ENCODE data around the gene NAGPA.

Gene NAGPA

DNA sequence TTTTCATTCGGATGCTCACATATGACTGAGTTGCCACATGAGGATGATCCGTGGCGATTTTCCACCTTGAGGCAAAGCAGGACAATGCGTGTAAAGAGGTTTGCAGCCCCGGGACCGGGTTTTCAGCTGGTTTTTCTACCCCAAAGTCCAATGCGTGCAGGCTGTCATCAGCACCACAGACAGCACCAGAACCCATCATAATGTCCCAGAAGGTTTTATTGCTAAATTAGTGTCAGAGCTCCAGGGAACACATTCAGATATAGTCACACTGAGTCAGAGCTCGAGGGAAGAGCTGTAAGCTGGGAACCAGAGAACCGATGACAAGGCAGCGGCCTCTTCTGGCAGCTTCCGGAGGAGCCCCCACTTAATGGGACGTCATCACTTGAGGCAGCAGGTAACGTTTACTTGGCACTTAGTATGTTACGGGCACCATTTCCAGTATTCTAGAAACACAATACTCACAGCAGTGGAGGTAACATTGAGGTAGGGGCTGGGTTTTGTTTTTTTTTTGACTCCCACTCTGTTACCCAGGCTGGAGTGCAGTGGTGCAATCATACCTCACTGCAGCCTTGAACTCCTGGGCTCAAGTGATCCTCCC, 8.9 kb upstream of the NAGPA start:
- no peaks in the 10 kb centered on the region for H3K9me2 ChIP-seq (ENCODE audit: low read depth, low read length)
- no peak for TF ChIP-seq EZH2 (IDR thresholded peaks at IDR 0.05; ENCODE audit: borderline replicate concordance, low read length)
- TF ChIP-seq, protein P1, sequence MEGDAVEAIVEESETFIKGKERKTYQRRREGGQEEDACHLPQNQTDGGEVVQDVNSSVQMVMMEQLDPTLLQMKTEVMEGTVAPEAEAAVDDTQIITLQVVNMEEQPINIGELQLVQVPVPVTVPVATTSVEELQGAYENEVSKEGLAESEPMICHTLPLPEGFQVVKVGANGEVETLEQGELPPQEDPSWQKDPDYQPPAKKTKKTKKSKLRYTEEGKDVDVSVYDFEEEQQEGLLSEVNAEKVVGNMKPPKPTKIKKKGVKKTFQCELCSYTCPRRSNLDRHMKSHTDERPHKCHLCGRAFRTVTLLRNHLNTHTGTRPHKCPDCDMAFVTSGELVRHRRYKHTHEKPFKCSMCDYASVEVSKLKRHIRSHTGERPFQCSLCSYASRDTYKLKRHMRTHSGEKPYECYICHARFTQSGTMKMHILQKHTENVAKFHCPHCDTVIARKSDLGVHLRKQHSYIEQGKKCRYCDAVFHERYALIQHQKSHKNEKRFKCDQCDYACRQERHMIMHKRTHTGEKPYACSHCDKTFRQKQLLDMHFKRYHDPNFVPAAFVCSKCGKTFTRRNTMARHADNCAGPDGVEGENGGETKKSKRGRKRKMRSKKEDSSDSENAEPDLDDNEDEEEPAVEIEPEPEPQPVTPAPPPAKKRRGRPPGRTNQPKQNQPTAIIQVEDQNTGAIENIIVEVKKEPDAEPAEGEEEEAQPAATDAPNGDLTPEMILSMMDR (IDR thresholded peaks at IDR 0.05; ENCODE audit: low read length), result no peak
- no peak overlapping the region for H3K9ac ChIP-seq (ENCODE audit: low read length)
- no peaks in the 10 kb centered on the region for H3K79me2 ChIP-seq (ENCODE audit: insufficient read depth, low read length)
- no peak overlapping the region for H3K4me3 ChIP-seq (ENCODE audit: low read depth, low read length, poor library complexity, severe bottlenecking)
- no peaks in the 10 kb centered on the region for H3F3A ChIP-seq (ENCODE audit: insufficient read depth, low read length)
- no peaks in the 10 kb centered on the region for H3K36me3 ChIP-seq (ENCODE audit: insufficient read depth, low read length)
- no peaks in the 10 kb centered on the region for H4K20me1 ChIP-seq (ENCODE audit: insufficient read depth, low read length)
- H3K9me3 ChIP-seq (ENCODE audit: low read length), result no peaks in the 10 kb centered on the region
- H3K4me1 ChIP-seq (ENCODE audit: insufficient read depth, low read length, severe bottlenecking), result no peaks in the 10 kb centered on the region
- H3K4me2 ChIP-seq (ENCODE audit: low read length), result no peak overlapping the region
- no peak overlapping the region for H2AFZ ChIP-seq (ENCODE audit: low read length)
- H3K27me3 ChIP-seq (ENCODE audit: insufficient read depth, low read length), result no peaks in the 10 kb centered on the region; the same call in 1 of the 2 replicates
- H3K27ac ChIP-seq (ENCODE audit: low read depth, low read length, poor library complexity, severe bottlenecking), result no peak overlapping the region

DNA sequence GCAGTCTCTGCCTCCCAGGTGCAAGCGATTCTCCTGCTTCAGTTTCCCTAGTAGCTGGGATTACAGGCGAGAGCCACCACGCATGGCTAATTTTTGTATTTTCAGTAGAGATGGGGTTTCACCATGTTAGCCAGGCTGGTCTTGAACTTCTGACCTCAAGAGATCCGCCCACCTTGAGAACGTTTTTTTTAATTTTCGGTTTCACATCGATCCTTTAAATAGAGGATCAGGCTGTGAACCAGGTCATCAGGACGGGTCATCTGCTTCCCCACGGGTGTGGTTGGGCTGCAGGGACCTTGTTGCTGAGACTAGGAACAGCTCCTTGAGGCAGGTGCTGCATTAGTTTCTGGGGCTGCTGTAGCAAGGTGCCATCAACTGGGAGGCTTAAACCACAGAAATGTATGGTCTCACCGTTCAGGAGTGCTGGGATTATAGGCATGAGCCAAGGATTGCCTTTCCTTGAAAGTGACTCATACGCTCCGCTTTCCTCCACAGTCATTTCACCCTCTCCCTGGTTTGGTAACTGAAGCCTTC, 7.9 kb upstream of the NAGPA start:
- no peaks in the 10 kb centered on the region for H3K79me2 ChIP-seq (ENCODE audit: insufficient read depth, low read length)
- no peak overlapping the region for H2AFZ ChIP-seq (ENCODE audit: low read length)
- H3K27ac ChIP-seq (ENCODE audit: low read depth, low read length, poor library complexity, severe bottlenecking), result no peak overlapping the region
- H3K9me3 ChIP-seq (ENCODE audit: low read length), result no peaks in the 10 kb centered on the region
- TF ChIP-seq, protein P1 (IDR thresholded peaks at IDR 0.05; ENCODE audit: low read length), result no peak
- no peak for TF ChIP-seq EZH2 (IDR thresholded peaks at IDR 0.05; ENCODE audit: borderline replicate concordance, low read length)
- H3K4me3 ChIP-seq (ENCODE audit: low read depth, low read length, poor library complexity, severe bottlenecking), result no peak overlapping the region
- H3F3A ChIP-seq (ENCODE audit: insufficient read depth, low read length), result no peaks in the 10 kb centered on the region
- H3K9me2 ChIP-seq (ENCODE audit: low read depth, low read length), result no peaks in the 10 kb centered on the region
- no peaks in the 10 kb centered on the region for H4K20me1 ChIP-seq (ENCODE audit: insufficient read depth, low read length)
- no peak overlapping the region for H3K9ac ChIP-seq (ENCODE audit: low read length)
- H3K36me3 ChIP-seq (ENCODE audit: insufficient read depth, low read length), result no peaks in the 10 kb centered on the region
- no peak overlapping the region for H3K4me2 ChIP-seq (ENCODE audit: low read length)
- no peaks in the 10 kb centered on the region; the same call in 1 of the 2 replicates for H3K27me3 ChIP-seq (ENCODE audit: insufficient read depth, low read length)
- peaks cover 2% of the 10 kb centered on the region for H3K4me1 ChIP-seq (ENCODE audit: insufficient read depth, low read length, severe bottlenecking)

DNA sequence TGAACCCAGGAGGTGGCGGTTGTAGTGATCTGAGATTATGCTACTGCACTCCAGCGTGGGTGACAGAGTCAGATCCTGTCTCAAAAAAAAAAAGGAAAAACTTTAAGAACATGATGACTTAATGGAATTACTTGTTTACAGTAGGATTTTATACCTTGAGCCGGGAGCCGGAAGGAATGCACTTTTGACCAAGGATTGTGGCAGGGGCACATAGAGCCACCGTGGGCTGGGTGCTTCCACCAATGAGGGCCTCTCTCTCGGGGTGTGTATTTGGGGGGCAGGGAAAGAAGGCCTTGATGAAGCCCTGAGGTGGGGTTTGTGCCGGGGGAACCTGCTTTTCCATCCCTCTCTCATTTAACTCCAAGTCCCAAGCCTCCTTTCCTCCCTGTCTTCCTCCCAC, 6.7 kb upstream of the NAGPA start:
- Histone ChIP-seq H3K79me2 (ENCODE audit: insufficient read depth, low read length) (no peaks in the 10 kb centered on the region), H3K9me2 (ENCODE audit: low read depth, low read length) (no peaks in the 10 kb centered on the region), H4K20me1 (ENCODE audit: insufficient read depth, low read length) (no peaks in the 10 kb centered on the region), H3K27me3 (ENCODE audit: insufficient read depth, low read length) (no peaks in the 10 kb centered on the region; the same call in 1 of the 2 replicates), H3K4me1 (ENCODE audit: insufficient read depth, low read length, severe bottlenecking) (peaks cover 9% of the 10 kb centered on the region), H3K9ac (ENCODE audit: low read length) (no peak overlapping the region), H3K9me3 (ENCODE audit: low read length) (no peaks in the 10 kb centered on the region), H3K4me2 (ENCODE audit: low read length) (no peak overlapping the region), H3F3A (ENCODE audit: insufficient read depth, low read length) (no peaks in the 10 kb centered on the region), H3K36me3 (ENCODE audit: insufficient read depth, low read length) (no peaks in the 10 kb centered on the region), H2AFZ (ENCODE audit: low read length) (no peak overlapping the region), H3K27ac (ENCODE audit: low read depth, low read length, poor library complexity, severe bottlenecking) (no peak overlapping the region), H3K4me3 (ENCODE audit: low read depth, low read length, poor library complexity, severe bottlenecking) (no peak overlapping the region)
- TF ChIP-seq, protein P1 (IDR thresholded peaks at IDR 0.05; ENCODE audit: low read length), result no peak
- TF ChIP-seq EZH2 (IDR thresholded peaks at IDR 0.05; ENCODE audit: borderline replicate concordance, low read length), result no peak

Data from OCI-LY1 (cell line).